Non-pigmented ciliary epithelial cell (primary cell): ENCODE data around the gene ADISSP.

Experiments
- DNase-seq: peaks from one replicate; pipeline ENCODE4 v3.0.0-alpha.2; 2010; ENCODE audit warnings: low read depth

Gene ADISSP

DNA sequence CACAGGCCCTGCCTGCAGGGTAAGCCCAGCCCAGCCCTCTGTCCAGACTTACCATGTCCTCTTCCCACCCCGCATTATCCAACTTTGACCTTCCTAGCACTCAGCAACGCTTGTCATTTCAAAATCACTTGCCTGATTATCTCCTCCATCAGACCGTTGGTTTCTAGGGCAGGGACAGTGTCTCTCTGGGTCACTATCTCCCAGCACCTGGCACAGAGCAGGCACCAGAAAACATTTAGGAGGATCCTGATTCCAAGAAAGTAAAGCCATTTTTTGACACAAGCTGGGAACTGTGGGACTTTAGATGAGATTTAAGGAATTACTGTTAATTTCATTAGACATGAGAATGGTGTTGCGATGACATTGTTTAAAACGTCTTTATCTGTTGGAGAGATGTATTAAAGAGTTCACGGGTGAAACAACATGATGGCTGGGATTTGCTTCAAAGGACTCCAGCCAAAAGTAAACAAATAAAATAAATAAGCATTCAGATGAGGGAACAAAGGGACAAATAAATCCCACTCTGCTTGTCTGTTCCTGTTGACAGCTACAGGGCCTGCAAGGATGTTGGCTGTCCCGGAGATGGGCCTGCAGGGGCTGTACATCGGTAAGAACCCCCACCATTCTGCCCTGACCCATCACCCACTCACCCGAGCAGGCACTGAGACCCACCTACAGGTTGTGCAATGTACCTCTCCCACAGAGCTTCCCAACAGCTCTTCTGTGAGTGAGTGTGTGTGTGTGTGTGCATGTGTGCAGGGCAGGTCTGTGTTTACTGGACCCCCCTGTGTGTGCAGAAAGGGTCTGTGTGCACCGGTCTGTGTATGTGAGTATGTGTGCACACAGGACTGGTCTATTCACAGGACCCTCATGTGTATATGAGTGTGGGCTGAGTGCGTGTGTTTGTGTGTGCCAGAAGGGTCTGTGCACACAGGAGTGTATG, 29.2 kb downstream of the ADISSP start:
- no peak for DNase-seq

DNA sequence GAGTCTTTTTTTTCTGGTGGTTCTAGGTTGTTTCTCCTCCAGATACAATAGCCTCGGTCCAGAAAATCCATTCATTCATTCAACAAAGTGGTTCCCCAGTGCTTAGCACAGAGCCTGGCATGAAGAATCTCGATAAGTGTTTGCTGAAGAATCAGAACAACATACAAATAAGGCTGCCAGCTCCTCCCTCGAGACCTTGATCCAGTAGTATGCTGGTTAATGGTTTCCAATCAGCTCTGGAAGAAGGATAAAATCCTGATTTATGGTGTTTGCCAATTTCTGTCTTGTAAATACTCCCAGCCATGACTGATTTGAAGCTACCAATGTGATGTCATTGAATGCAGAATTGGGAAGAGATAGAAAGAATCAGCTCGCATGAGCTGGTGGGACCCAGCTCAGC, 31.8 kb downstream of the ADISSP start:
- DNase-seq, result no peak

DNA sequence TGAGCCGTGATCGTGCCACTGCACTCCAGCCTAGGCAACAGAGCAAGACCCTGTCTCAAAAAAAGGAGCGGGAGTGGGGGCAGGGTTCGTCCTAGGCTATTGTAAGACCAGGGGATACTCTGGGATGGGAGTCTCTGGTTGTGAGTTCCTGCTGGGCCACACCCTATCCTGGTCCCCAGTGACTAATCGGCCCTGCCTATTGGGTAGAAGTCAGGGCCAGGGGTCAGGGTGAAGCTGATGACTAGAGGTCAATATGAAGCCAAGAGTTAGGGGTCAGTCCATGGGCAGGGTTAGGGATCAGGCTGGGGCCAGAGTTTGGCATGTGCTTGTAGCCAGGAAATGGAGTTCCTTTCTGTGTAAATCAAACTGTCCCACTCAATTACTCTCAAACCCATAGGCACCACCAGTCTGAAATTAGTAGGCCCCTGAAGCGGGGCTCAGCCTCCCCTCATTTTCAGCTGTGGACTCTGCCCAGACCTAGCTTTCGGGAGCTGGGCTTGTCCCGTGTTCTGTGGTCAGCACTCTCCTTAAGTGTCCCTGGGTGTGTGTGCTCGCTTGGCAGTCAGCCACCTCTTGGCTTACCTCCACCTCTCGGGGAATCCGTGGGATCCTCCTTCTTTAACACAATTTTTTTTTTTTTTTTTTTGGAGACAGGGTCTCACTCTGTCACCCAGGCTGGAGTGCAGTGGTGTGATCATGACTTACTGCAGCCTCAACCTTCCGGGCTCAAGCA, 33.3 kb downstream of the ADISSP start:
- DNase-seq, result no peak

DNA sequence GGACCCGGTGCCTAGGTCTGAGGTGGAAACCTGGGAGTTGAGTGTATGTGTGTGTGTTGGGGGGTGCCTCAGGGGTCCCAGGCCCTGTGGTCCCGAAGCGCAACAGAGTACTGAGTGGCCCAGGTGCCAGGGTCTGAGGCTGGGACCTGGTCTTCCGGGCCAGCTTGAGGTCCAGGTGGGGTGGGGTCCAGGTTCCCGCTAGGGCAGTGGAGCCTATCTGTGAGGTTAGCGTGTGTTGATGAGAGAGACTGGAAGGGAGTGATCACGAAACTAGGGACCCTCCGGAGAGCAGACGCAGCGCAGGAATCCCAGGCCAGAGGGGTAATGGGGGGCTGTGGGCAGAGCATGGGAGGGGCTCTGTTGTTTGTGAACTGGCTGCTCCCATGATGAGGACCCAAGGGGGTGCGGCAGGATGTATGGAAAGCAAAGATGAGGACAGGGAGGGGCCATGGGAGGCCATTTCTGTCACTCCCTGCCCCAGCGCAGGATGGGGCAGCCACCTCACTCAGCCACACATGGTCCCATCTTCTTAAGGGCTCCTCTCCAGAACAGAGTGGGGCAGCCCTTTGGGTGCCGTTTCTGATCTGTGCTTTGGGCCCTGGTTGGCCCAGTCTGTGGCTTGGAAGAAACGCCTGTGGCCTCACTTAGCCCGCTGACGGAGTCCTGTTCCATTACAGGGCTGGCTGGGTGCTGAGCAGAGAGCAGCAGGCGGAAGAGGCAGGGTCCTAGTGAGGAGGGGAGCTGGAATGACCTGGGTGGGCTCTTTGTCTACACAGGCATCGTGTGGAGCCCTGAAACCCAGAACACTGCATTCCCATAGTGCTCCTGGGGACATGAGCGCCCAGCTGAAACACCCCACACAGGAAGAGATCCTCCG, 34.2 kb downstream of the ADISSP start:
- no peak for DNase-seq

DNA sequence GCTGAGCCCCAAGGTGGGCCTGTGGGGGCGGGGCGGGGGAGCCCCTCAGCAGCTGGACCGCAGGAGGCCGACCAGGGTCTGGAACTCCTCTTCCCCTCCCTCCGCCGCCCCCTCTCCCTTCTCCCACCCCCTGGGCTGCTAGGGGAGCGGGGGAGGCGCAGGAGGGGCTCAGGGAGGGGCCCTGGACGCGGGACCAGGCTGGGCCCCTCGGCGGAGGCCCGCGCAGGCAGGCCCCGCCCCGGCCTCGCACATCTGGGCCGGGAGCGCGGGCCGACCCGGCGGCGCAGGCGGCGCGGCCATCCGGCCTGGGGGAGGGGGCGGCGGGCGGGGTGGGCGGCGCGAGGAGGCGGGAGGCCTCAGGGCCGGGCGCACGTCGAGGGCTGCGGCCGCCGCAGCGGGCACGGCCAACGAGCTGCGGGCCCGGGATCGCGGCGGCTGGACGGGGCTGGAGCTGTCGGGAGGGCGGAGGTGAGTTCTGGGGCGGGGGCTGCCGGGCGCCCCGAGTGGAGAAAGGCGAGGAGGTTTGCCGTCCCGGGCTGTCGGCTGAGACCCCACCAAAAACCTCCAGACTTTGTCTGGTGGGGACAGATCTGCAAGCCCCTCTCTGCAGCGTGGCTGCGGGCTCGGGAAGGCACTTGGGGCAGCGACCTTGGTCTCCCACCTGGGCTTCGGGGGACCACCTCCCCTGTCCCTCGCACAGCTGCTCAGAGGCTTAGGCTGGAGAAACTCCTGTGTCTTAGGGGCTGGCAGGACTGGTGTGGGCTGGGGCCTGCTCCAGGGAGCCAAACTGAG, 35.0 kb downstream of the ADISSP start, which contains the start of gene HSPA12B:
Gene HSPA12B, plus strand, starts transcription at position 359 of the 792 bp plus-strand sequence. CDS start 5,990 bp downstream, outside the sequence.
- no peak for DNase-seq

DNA sequence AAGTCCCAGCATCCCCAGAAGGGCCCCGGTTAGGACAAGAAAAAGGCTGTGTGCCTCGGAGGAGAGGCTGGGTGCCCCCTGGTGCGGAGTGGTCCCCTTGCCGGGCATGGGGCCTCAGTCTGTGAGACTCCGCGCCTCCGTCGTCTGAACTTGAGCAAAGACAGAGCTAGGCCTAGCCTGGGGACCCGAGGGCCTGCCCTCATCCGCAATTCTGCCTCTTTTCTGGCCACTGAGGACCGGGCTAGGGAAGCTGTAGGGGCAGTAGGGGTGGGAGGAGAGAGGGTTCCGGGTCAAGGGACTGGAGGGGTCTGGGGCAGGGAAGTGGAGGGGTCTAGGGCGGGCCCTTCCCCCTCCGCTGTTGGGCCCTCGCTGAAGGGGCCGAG, 35.6 kb downstream of the ADISSP start:
- DNase-seq, result no peak

DNA sequence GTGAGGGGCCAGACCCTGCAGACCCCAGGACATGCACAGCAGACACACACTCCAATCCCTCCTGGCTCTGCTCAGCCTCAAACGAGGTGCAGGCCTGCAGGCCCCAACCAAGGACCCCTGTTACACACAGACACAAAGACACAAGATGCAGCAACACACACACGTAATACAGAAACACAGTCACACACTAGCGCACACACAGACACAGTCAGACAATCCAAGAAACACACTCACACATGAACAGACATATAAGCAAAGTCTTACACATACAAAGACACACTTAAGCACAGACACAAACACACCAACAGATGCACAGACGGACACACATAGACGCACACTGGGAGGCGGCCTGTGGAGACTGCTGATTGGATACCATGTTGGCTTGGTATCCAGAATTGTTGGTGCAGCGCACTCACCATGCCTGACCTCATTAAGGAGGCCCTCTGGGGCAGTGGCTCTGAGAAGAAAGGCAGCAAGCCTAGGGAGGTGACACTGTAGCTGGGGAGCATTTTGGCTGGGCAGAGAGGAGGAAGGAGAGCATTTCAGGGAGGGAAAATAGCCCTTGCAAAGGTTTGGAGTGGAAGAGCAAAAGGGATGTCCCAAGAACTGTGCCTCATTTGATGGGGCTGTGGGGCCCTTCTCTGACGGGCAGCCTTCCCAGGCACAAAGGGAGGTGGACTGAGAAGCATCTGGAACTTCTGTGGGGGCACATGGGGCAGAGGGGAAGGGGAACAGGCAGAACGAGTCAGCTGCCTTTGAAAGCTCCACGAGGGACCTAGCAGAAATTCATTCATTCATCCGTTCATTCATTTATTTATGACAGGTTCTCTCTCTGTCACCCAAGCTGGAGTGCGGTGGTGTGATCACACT, 36.5 kb downstream of the ADISSP start:
- no peak for DNase-seq

DNA sequence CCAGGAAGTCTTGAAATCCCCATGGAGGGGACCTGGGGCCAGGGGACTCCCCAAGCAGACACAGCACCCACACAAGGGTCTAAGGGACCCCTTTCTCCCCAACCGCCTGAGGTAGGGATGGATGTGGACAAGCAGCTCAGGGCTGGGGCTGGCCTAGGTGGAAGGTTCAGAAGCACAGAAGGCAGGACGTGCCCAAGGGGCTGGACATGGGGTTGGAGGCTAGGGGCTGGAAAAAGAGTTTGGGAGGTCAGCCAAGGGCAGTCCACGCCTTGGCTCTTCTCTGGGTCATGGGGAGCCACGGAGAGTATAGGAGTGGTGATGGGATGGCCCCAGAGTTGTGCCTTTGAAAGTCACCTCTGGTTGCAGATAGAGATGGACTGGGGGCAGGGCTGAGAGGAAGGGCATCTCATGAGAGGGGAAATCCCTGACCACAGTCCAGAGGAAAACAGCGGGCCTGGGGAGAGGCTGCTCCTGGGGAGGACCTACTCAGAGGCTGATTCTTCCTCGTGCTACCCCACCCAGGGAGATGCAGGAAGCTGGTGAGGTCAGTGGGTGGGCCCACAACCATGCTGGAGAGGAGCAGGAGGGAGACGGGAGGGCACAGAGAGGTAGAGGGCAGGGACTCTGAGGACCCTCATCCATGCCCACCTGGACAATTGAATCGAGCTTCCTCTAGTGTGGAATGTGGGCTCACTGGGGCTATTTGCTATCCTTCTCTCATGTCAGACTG, 37.6 kb downstream of the ADISSP start:
- DNase-seq, result no peak

DNA sequence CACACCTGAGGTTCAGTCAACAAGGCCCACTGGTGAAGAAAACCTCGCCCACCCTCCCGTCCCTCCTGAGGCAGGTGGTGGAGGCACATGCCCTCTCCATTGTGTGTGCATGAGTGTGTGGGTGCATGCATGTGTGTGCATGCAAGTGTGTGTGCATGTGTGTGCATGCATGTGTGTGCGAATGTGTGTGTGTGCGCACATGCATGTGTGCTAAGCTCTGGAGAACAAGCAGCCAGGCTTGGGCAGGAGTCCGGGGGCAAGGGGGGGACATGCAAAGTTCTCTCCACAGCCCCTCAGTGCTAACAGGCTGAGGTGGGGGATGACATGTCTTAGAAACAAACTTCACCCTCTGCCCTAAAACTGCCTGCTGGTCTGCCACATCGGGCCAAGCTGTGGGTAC, 38.2 kb downstream of the ADISSP start:
- no peak for DNase-seq

DNA sequence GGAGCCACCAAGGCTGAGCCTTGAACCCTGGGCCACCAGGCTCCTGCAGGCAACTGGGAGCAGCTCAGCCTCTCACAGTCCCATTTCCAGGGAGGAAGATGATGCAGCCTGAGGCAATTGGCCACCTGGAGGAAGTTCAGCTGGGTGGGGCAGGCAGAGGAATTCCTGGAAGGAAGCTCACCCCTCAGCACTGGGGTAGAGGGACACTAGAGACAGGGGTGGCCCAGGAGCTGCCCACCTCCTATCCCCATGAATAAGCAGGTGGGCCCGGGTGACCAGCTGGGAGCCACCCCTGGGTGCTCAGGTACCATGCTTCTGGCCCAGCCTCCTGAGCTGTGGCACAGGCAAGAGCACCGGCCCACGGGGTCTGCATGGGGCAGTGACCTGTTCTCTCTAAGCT, 38.7 kb downstream of the ADISSP start:
- no peak for DNase-seq

DNA sequence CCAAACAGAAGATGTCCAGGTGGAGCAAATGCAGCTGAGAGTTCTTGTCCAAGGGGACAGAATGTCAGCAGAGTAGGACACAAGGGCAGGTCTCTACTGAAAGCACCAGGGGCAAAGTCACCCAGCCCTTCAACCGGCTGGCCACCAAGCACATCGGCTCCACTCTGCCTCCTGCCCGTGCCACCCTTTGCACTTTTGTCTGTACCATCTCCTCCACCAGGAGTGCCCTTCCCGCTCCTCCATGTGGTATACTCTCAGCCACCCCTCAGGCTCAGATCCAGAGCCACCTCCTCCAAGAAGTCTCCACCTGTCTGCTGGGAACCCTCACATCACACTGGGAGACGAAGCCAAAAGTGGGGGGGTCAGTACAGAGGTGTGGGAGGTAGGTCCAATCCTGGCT, 39.2 kb downstream of the ADISSP start:
- DNase-seq, result no peak

DNA sequence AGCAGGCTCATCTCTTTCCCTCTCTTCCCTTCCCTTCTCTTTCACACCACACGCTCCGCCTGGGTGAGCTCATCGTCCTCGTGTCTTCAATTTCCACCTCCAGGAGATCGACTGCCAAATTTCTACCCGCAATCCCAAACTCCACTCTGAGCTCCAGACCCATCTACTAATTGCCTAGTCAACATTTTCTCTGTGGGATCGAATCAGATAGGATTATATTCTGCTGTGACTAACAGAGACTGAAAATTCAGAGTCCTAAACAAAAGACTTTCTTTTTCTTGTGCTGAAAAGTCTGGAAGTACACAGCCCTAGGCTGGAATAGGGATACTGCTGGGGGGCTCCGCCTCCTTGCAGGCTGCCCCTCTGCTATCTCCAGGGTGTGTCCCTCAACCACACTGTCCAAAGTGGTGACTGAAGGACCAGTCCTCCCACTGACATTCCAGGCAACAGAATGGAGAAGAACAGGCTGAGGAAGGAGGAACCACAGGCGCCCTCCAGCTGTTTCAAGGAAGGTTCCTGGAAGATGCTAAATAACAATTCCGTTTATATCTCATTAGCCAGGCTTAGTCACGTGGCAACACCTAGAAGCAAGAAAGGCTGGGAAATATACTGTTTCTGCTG, 40.0 kb downstream of the ADISSP start:
- no peak for DNase-seq

DNA sequence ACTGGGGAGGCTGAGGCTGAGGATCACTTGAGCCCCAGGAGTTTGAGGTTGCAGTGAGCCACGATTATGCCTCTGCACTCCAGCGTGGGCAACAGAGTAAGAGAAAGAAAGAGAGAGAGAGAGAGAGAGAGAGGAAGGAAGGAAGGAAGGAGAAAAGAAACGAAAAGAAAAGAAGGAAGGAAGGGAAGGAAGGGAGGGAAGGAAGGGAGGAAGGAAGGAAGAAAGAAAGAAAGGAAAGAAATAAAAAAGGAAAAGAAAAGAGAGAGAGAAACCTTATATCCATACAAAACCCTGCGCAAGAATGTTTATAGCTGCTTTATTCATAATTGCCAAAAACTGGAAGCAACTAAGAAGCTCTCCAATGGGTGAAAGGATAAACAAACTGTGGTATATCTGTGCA, 43.2 kb downstream of the ADISSP start:
- DNase-seq, result no peak

DNA sequence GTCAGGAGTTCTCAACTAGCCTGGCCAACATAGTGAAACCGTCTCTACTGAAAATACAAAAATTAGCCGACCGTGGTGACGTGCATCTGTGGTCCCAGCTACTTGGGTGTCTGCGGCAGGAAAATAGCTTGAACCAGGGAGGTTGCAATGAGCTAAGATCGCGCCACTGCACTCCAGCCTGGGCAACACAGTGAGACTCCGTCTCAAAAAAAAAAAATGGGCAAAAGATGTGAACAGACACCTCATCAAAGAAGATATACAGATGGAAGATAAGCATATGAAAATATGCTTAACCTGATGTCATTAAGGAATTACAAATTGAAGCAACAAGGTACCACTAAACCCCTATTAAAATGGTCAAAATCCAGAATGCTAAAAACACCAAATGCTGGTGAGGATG, 44.3 kb downstream of the ADISSP start:
- no peak for DNase-seq

DNA sequence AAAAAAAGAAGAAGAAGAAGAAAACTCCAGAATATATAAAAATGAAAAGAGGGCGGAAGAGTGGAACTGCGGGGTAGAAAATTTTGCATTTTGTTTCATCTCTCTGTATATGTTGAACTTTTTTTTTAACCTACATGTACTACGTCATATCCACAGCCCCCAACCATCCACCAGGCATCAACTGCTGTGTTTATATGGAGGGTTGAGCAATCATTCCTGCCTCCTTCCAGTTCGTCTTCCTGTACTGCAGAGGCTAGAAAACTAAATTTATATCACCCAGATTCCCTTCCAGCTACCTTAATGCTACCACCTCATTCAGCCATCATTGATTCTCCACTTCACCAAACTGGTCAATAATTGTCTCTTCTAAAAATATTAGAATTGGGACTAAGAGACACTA, 45.6 kb downstream of the ADISSP start:
- no peak for DNase-seq

DNA sequence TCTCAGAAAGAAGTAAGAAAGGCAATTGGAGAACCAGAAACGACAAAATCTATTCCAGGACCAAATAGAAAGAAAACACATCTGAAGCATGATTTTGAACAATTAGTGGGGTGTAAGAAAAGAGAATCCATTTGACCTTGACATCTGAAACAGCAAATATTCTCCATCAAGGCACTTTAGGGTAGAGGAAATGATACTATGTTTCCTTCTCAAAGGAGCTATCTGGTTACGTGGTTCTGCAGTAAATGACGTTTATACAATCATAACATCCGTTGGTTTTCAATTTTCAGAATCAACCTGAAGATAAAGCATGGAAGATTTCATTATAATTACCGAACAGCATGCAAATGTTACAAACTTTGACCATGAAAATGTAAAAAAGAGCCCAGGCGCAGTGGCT, 46.9 kb downstream of the ADISSP start:
- no peak for DNase-seq

DNA sequence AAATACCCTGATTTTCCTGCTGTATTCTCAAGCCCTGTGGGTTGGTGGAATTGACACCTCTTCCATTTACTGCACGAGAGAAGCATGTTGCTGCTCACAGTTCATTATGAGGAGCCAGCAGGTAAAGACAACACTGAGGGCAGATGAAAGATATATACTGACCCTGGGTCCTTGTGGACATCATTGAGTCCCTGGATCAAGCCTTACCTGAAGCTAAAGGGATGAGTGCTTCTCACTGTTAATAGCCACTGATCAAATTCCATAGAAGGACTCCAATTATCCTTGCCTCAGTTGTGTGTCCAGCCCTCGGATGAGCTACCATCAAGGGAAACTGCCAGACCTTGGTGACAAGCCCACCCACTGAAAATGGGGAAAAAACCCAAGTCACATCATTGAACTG, 47.5 kb downstream of the ADISSP start:
- DNase-seq, result no peak

DNA sequence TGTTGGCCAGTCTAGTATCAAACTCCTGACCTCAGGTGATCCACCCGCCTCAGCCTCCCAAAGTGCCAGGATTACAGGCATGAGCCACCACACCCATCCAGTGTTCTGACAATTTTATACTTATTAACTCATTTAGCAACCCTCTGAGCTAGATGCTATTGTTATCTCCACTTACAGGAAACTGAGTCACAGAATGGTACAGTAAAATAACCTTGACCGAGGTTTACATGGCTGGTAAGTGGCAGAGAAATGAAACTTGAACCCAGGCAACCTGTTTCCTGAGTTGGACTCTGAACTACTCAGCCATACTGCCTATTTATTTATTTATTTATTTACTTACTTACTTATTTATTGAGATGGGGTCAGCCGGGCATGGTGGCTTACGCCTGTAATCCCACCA, 48.5 kb downstream of the ADISSP start:
- DNase-seq, result no peak

DNA sequence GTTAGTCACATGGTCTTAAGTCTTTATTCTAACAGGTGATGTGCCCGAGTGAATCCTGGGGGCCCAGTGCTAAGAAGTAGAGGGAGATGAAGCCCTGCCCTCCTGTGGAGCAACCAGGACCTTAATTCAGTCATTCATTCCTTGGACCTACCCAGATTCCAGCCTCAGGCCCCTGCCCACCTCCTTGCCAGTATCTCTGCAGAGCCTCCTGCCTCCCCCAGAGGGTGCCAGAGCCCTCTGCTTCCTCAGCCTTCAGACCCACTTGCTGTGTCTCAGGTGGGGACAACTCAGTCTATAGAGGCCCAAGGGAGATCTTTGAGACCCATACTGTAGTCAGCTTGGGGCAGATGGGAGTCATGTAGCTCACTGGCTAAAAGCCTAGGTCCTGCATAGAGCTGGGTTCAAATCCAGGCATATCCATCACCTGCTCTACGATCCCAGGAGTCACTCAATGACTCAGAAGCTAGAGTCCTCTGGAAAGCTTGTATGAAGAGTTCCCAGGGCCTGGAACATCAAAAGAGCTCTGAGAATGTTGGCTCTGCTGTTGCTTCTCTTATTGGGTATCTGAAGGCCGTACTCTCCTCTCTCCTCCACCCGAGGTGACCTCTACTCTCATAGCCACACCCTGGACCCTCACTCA, 51.2 kb downstream of the ADISSP start:
- no peak for DNase-seq
